Measurements from ENCODE around the gene ALAD. TPM values are rescaled to one million over a fixed set of nuclear protein-coding genes. Genes with fewer than 3 reads are reported as not detected.

Gene ALAD
- total RNA-seq, 2 donors from 2014 or later, result 27.5 to 34.7 TPM

- Mint-ChIP-seq H3K36me3 (ENCODE audit: insufficient read depth in 2 of 2) (no peaks in the 10 kb centered on the region), H3K27me3 (ENCODE audit: low read depth) (peaks cover 5% of the 10 kb centered on the region), H3K9me3 (no peaks in the 10 kb centered on the region), H3K27ac (no peak overlapping the region), H3K4me1 (ENCODE audit: low read depth) (peaks cover 21% of the 10 kb centered on the region), H3K4me3 (no peak overlapping the region)
- ATAC-seq (replicated peaks in 1 of 2) (no peak), DNase-seq (no peak)
Measured at GRCh38 chr9:113363336-113363735, 37.7 kb downstream of the ALAD start.

- Mint-ChIP-seq H3K36me3 (ENCODE audit: insufficient read depth in 2 of 2) (no peaks in the 10 kb centered on the region), H3K27ac (no peak overlapping the region), H3K9me3 (no peaks in the 10 kb centered on the region), H3K4me3 (peak overlapping the region; percentile 11 to 25), H3K4me1 (ENCODE audit: low read depth) (peaks cover 21% of the 10 kb centered on the region), H3K27me3 (ENCODE audit: low read depth) (peaks cover 5% of the 10 kb centered on the region)
- DNase-seq (peak in 1 of 2 donors; percentile 44), ATAC-seq (replicated peaks in 1 of 2) (peak; percentile 95)
Measured at GRCh38 chr9:113361304-113362018, 39.6 kb downstream of the ALAD start.

- H3K9me3 Mint-ChIP-seq, result no peaks in the 10 kb centered on the region
- DNase-seq (no peak), ATAC-seq (replicated peaks in 1 of 2) (no peak)
- H3K27me3 Mint-ChIP-seq (ENCODE audit: low read depth), result peaks cover 5% of the 10 kb centered on the region
- peaks cover 21% of the 10 kb centered on the region for H3K4me1 Mint-ChIP-seq (ENCODE audit: low read depth)
- H3K36me3 Mint-ChIP-seq (ENCODE audit: insufficient read depth in 2 of 2), result peaks cover 0 to 3% of the 10 kb centered on the region in 2 donors
- H3K4me3 Mint-ChIP-seq, result no peak overlapping the region
- no peak overlapping the region for H3K27ac Mint-ChIP-seq
Measured at GRCh38 chr9:113360242-113360842, 40.7 kb downstream of the ALAD start.

GRCh38 chr9:113359385-113359784 is 41.7 kb downstream of the ALAD start:
- Mint-ChIP-seq H3K36me3 (ENCODE audit: insufficient read depth in 2 of 2) (peaks cover 0 to 3% of the 10 kb centered on the region in 2 donors), H3K27me3 (ENCODE audit: low read depth) (peaks cover 5% of the 10 kb centered on the region), H3K4me3 (no peak overlapping the region), H3K9me3 (no peaks in the 10 kb centered on the region), H3K27ac (no peak overlapping the region), H3K4me1 (ENCODE audit: low read depth) (peaks cover 20% of the 10 kb centered on the region)
- no peak for ATAC-seq (replicated peaks in 1 of 2)
- DNase-seq, result no peak

- ATAC-seq (replicated peaks in 1 of 2) (no peak), DNase-seq (no peak)
- H3K27me3 Mint-ChIP-seq (ENCODE audit: low read depth), result peaks cover 5% of the 10 kb centered on the region
- H3K4me3 Mint-ChIP-seq, result no peak overlapping the region
- H3K36me3 Mint-ChIP-seq (ENCODE audit: insufficient read depth in 2 of 2), result peaks cover 0 to 3% of the 10 kb centered on the region in 2 donors
- H3K9me3 Mint-ChIP-seq, result no peaks in the 10 kb centered on the region
- H3K4me1 Mint-ChIP-seq (ENCODE audit: low read depth), result peaks cover 23% of the 10 kb centered on the region
- no peak overlapping the region for H3K27ac Mint-ChIP-seq
Measured at GRCh38 chr9:113356686-113357292, 44.3 kb downstream of the ALAD start.

GRCh38 chr9:113355040-113355596 is 46.0 kb downstream of the ALAD start:
- peaks cover 5% of the 10 kb centered on the region for H3K27me3 Mint-ChIP-seq (ENCODE audit: low read depth)
- DNase-seq, result no peak
- H3K4me1 Mint-ChIP-seq (ENCODE audit: low read depth), result peaks cover 28% of the 10 kb centered on the region
- no peak overlapping the region for H3K4me3 Mint-ChIP-seq
- peaks cover 0 to 5% of the 10 kb centered on the region in 2 donors for H3K36me3 Mint-ChIP-seq (ENCODE audit: insufficient read depth in 2 of 2)
- no peaks in the 10 kb centered on the region for H3K9me3 Mint-ChIP-seq
- no peak overlapping the region for H3K27ac Mint-ChIP-seq
- no peak for ATAC-seq (replicated peaks in 1 of 2)

- Mint-ChIP-seq H3K4me1 (ENCODE audit: low read depth) (peaks cover 40% of the 10 kb centered on the region), H3K36me3 (ENCODE audit: insufficient read depth in 2 of 2) (peaks cover 0 to 7% of the 10 kb centered on the region in 2 donors), H3K27me3 (ENCODE audit: low read depth) (no peaks in the 10 kb centered on the region), H3K9me3 (no peaks in the 10 kb centered on the region), H3K4me3 (no peak overlapping the region), H3K27ac (no peak overlapping the region)
- ATAC-seq (replicated peaks in 1 of 2), result no peak
- DNase-seq, result no peak
Measured at GRCh38 chr9:113352411-113352810, 48.7 kb downstream of the ALAD start.

GRCh38 chr9:113352006-113352405 is 49.1 kb downstream of the ALAD start:
- DNase-seq, result no peak
- Mint-ChIP-seq H3K27me3 (ENCODE audit: low read depth) (no peaks in the 10 kb centered on the region), H3K27ac (no peak overlapping the region), H3K4me3 (no peak overlapping the region), H3K9me3 (no peaks in the 10 kb centered on the region), H3K4me1 (ENCODE audit: low read depth) (peaks cover 44% of the 10 kb centered on the region), H3K36me3 (ENCODE audit: insufficient read depth in 2 of 2) (peaks cover 0 to 7% of the 10 kb centered on the region in 2 donors)
- ATAC-seq (replicated peaks in 1 of 2), result no peak

- no peaks in the 10 kb centered on the region for H3K27me3 Mint-ChIP-seq (ENCODE audit: low read depth)
- H3K27ac Mint-ChIP-seq, result peak overlapping the region; percentile 79
- H3K9me3 Mint-ChIP-seq, result no peaks in the 10 kb centered on the region
- ATAC-seq (replicated peaks in 1 of 2) (peak; percentile 58 to 60), DNase-seq (peak; percentile 45 to 56)
- H3K36me3 Mint-ChIP-seq (ENCODE audit: insufficient read depth in 2 of 2), result peaks cover 0 to 7% of the 10 kb centered on the region in 2 donors
- peaks cover 49% of the 10 kb centered on the region for H3K4me1 Mint-ChIP-seq (ENCODE audit: low read depth)
- H3K4me3 Mint-ChIP-seq, result peak overlapping the region; percentile 92 to 95
Measured at GRCh38 chr9:113350937-113351336, 50.1 kb downstream of the ALAD start.

GRCh38 chr9:113350107-113350661 is 50.9 kb downstream of the ALAD start:
- DNase-seq, result no peak
- peak; percentile 8 to 14 for ATAC-seq (replicated peaks in 1 of 2)
- Mint-ChIP-seq H3K27me3 (ENCODE audit: low read depth) (no peaks in the 10 kb centered on the region), H3K4me3 (peak overlapping the region; percentile 92 to 95), H3K27ac (peak overlapping the region; percentile 79), H3K4me1 (ENCODE audit: low read depth) (peaks cover 56% of the 10 kb centered on the region), H3K36me3 (ENCODE audit: insufficient read depth in 2 of 2) (peaks cover 0 to 4% of the 10 kb centered on the region in 2 donors), H3K9me3 (no peaks in the 10 kb centered on the region)

GRCh38 chr9:113349445-113350094 is 51.5 kb downstream of the ALAD start, which contains the start of gene BSPRY:
TSS of gene BSPRY (plus strand) at chr9:113349541. CDS start at chr9:113349580, 39 bp downstream.
- H3K27me3 Mint-ChIP-seq (ENCODE audit: low read depth), result no peaks in the 10 kb centered on the region
- peak within 1 kb of the TSS; percentile 79 for H3K27ac Mint-ChIP-seq
- DNase-seq, result peak; percentile 62 to 63
- peaks cover 0 to 4% of the 10 kb centered on the region in 2 donors for H3K36me3 Mint-ChIP-seq (ENCODE audit: insufficient read depth in 2 of 2)
- H3K4me1 Mint-ChIP-seq (ENCODE audit: low read depth), result peaks cover 63% of the 10 kb centered on the region
- H3K9me3 Mint-ChIP-seq, result no peaks in the 10 kb centered on the region
- peak within 1 kb of the TSS; percentile 92 to 95 for H3K4me3 Mint-ChIP-seq
- ATAC-seq (replicated peaks in 1 of 2), result peak; percentile 68 to 76

GRCh38 chr9:113349066-113349444 is 52.0 kb downstream of the ALAD start:
- Mint-ChIP-seq H3K27me3 (ENCODE audit: low read depth) (no peaks in the 10 kb centered on the region), H3K4me1 (ENCODE audit: low read depth) (peaks cover 63% of the 10 kb centered on the region), H3K9me3 (no peaks in the 10 kb centered on the region), H3K27ac (no peak overlapping the region), H3K4me3 (peak overlapping the region; percentile 66 to 81), H3K36me3 (ENCODE audit: insufficient read depth in 2 of 2) (peaks cover 0 to 4% of the 10 kb centered on the region in 2 donors)
- DNase-seq (no peak), ATAC-seq (replicated peaks in 1 of 2) (no peak)

All from activated T-cell treated with anti-CD3 and anti-CD28 coated beads, Interleukin-2, amount 50 U/mL, for 72 hours (primary cell).